Coronary artery (tissue), 2 donors: ENCODE data around the gene RUNX2.
"Not testable (repeated sequence)": the region's sequence is repeated elsewhere in the genome, so short reads cannot be mapped to it uniquely, and the experiment has no call there.

Experiments used
- DNase-seq: peaks from one replicate; pipeline ENCODE4 v3.0.0-alpha.2; 2017; ENCODE audit warnings: low spot score
- H3K27ac ChIP-seq, 2 donors: fragments of 200-600 bp; sonication (generic); one replicate each; pipeline ENCODE4 v1.5.1; 2016 to 2019
- H3K4me3 ChIP-seq: fragments of 200-600 bp; sonication (generic); 2 replicates; pipeline ENCODE4 v1.5.1; 2016; ENCODE audit warnings: mild to moderate bottlenecking, moderate library complexity
- TF ChIP-seq, protein P1 (sequence below): fragments of 200-600 bp; sonication (generic); IDR thresholded peaks from one replicate; pipeline ENCODE4 v1.5.1; 2019; ENCODE audit warnings: antibody characterized with exemption

Gene RUNX2

DNA sequence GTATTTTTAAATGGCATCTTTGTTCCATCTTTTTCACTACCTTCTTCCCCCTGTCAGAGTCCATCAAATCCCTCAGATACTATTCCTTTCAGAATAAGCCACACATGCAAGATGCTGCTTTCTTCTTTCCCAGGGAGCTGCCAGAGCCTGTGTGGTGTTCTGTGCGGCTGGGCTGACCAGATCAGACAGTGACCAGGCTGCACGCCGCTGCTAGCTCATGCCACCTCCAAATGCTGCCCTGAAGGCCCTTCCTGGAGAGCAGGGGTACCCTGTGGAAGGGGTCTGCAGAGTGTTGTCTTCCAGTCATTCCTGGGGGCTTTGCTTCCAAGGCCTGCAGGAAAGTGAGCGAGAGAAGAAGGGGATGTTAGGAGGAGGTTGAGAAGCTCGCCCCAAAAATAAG lies 228.7 kb downstream of the RUNX2 start:
- no peak for DNase-seq
- TF ChIP-seq, protein P1, sequence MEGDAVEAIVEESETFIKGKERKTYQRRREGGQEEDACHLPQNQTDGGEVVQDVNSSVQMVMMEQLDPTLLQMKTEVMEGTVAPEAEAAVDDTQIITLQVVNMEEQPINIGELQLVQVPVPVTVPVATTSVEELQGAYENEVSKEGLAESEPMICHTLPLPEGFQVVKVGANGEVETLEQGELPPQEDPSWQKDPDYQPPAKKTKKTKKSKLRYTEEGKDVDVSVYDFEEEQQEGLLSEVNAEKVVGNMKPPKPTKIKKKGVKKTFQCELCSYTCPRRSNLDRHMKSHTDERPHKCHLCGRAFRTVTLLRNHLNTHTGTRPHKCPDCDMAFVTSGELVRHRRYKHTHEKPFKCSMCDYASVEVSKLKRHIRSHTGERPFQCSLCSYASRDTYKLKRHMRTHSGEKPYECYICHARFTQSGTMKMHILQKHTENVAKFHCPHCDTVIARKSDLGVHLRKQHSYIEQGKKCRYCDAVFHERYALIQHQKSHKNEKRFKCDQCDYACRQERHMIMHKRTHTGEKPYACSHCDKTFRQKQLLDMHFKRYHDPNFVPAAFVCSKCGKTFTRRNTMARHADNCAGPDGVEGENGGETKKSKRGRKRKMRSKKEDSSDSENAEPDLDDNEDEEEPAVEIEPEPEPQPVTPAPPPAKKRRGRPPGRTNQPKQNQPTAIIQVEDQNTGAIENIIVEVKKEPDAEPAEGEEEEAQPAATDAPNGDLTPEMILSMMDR = no peak
- H3K4me3 ChIP-seq = no peak overlapping the region
- H3K27ac ChIP-seq = no peak overlapping the region

DNA sequence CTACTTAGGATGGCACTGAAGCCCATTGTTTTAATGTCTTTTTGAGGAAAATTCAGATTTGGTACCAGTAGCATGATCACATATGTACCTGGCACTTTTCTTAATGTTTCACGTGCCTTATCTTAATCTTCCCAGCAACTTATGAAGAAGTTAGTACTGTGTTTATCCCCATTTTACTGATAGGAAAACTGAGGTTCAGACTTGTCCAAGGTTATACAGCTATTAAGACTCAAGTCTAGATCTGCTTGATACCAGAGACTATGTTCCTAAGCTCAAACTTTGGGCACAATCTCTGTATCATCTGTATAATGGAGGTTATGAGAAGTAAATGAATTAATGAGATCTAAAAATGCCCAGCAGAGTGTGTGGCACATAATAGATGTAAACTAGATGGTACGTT lies 229.3 kb downstream of the RUNX2 start:
- DNase-seq = no peak
- H3K4me3 ChIP-seq = no peak overlapping the region
- no peak overlapping the region for H3K27ac ChIP-seq
- TF ChIP-seq, protein P1 = no peak

DNA sequence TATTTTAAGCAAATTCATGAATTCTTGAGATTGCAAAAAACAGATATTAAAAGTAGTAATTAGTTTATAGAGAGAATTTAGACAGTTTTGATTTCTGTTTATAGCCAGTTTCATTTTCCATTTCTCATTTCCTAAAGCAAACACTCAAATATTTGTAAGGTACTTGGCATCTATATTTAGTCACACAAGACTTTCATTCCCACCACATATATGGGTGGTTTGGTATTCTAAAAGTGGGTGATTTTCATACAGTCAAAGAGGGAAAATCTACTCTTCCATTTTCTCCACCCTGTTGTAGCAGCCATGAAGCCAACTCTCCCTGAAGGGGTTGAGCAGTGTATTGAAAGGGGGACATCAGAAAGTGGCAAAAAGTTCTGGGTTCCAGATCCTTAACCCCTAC lies 230.7 kb downstream of the RUNX2 start:
- DNase-seq = no peak
- TF ChIP-seq, protein P1 = no peak
- Histone ChIP-seq H3K27ac (no peak overlapping the region), H3K4me3 (no peak overlapping the region)

DNA sequence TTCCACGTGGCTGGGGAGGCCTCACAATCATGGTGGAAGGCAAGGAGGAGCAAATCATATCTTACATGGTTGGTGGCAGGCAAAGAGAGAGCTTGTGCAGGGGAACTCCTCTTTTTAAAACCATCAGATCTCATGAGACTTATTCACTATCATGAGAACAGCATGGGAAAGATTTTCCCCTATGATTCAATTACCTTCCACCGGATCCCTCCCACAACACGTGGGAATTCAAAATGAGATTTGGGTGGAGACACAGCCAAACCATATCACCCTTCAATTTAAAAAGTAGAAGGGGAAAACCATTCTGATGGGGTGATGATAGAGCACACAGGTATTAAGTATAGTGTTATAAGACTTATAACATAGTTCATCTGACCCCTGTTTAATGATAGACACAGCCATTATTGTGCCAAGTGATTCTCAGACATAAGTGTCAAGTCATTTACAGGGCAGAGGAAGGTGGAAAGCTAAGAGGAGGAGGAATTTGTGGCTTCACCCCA lies 232.2 kb downstream of the RUNX2 start:
- not testable (repeated sequence) for H3K4me3 ChIP-seq, DNase-seq, H3K27ac ChIP-seq

DNA sequence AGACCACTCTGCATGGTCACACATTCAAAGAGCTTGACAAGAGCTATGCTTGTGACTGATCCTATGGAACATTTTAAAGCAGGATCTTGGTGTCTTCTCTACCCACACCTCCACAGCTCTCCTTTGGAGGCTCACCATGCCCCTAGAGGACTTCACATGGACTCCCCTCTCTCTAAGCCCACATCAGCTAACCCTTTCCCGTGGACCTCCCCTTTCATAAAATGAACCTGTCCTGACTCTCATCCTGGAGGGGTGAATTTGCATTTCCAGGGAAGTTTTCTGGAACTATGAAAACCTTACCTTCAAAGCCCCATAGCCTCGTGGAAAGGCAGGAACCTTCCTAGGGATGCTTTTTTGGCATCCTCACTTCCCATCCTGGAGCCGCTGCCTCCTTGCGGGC lies 234.0 kb downstream of the RUNX2 start:
- no peak overlapping the region for H3K27ac ChIP-seq
- no peak overlapping the region for H3K4me3 ChIP-seq
- TF ChIP-seq, protein P1 = no peak
- no peak for DNase-seq

DNA sequence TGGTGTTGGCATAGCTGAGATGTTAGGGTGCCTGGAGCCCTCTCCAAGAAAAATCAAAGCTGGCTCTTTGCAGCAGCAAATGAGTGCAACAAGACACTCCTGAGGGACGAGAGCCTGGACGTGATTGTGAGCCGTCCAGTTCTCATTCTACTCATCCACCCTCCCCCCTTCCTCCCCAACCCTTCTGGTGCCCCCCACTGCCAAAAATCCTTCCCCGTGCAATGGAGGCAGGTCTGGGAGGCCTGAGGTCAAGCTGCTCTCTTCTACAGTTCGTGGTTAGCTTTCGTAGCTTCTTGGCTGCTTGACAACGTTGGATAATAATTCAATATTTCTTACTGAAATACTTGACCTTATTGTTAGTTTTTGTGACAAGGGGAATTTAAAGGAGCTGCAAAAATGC lies 234.9 kb downstream of the RUNX2 start:
- H3K4me3 ChIP-seq = no peak overlapping the region
- DNase-seq = no peak
- TF ChIP-seq, protein P1 = no peak

DNA sequence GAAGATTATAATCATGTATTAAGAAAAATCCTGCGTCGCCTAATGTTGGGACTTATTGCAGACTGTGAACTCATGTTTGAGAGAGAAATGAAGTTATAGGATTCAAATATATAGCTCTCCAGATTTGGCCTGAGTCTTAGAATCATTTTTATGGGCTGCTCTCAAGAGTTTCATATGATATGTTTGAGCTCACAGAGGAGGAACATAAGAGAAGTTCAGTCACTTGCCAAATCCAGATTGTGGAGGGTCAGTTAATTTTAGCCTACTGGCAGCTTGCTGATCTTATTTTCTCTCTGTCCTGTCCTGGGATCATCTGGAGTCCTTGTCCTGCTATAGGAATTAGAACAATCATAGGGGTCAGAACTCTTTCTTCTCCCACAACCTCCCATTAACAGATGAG lies 235.7 kb downstream of the RUNX2 start:
- TF ChIP-seq, protein P1 = no peak
- Histone ChIP-seq H3K27ac (no peak overlapping the region), H3K4me3 (no peak overlapping the region)
- DNase-seq = no peak

More for the DNA sequence above, 234.9 kb downstream of the RUNX2 start:
- H3K27ac ChIP-seq = no peak overlapping the region

DNA sequence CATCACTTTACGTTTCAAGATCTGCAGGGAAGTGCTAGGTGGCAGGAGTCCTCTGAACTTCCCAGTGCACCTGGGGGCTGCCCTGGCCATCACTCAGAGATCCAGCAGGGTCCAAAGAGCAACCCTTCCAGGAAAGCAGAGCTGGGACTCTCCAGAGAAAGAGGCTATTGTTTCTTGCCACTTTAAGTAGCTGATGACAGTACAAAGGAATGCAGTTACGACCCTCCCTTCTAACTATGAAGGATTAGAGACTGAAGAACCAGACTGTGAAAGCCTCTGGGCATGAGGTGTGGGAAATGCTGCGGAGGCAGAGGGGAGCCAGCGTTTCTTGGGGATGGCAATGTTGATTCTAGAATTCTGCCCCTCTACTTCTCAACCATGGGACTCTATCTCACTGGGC lies 238.8 kb downstream of the RUNX2 start:
- H3K27ac ChIP-seq = no peak overlapping the region
- DNase-seq = no peak

More for the DNA sequence above, 238.8 kb downstream of the RUNX2 start:
- TF ChIP-seq, protein P1 = no peak
- no peak overlapping the region for H3K4me3 ChIP-seq
